MM.1S (cell line): ENCODE measurements around the gene CPPED1.

ENCODE experiments used
- DNase-seq: peaks from one replicate; pipeline ENCODE4 v3.0.0-alpha.2; 2015
- H2AFZ ChIP-seq: fragments of 300-600 bp; sonication (generic); 2 replicates; pipeline ENCODE4 v1.6.0; 2016; ENCODE audit warnings: antibody characterized with exemption, low read length
- H3F3A ChIP-seq: fragments of 300-600 bp; sonication (generic); 2 replicates; pipeline ENCODE4 v1.6.1; 2016; ENCODE audit warnings: mild to moderate bottlenecking, antibody characterized with exemption, low read length, moderate library complexity, mixed read lengths; ENCODE audit not compliant: insufficient read depth
- H3K27ac ChIP-seq: fragments of 300-600 bp; sonication (generic); 2 replicates; pipeline ENCODE4 v1.5.1; 2016; ENCODE audit warnings: mild to moderate bottlenecking, low read length
- H3K27me3 ChIP-seq: fragments of 300-600 bp; sonication (generic); replicated peaks from 2 replicates; pipeline ENCODE4 v1.6.0; 2016; ENCODE audit warnings: low read length; ENCODE audit not compliant: insufficient read depth
- H3K36me3 ChIP-seq: fragments of 300-600 bp; sonication (generic); replicated peaks from 2 replicates; pipeline ENCODE4 v1.6.1; 2016; ENCODE audit warnings: mild to moderate bottlenecking, low read length, mixed read lengths; ENCODE audit not compliant: insufficient read depth
- H3K4me1 ChIP-seq: fragments of 300-600 bp; sonication (generic); 2 replicates; pipeline ENCODE4 v1.6.1; 2016; ENCODE audit warnings: low read length, mixed read lengths
- H3K4me2 ChIP-seq: fragments of 300-600 bp; sonication (generic); 2 replicates; pipeline ENCODE4 v1.6.0; 2016; ENCODE audit warnings: low read depth, low read length
- H3K4me3 ChIP-seq: fragments of 300-600 bp; sonication (generic); 2 replicates; pipeline ENCODE4 v1.5.1; 2016; ENCODE audit warnings: low read length, mixed read lengths
- H3K79me2 ChIP-seq: fragments of 300-600 bp; sonication (generic); 2 replicates; pipeline ENCODE4 v1.6.1; 2016; ENCODE audit warnings: mixed run types, low read length, mixed read lengths
- H3K9ac ChIP-seq: fragments of 300-600 bp; sonication (generic); 2 replicates; pipeline ENCODE4 v1.6.1; 2016; ENCODE audit warnings: low read length, mixed read lengths
- H3K9me2 ChIP-seq: fragments of 300-600 bp; sonication (generic); replicated peaks from 2 replicates; pipeline ENCODE4 v1.6.1; 2016; ENCODE audit warnings: mild to moderate bottlenecking, low read length, mixed read lengths; ENCODE audit not compliant: insufficient read depth
- H3K9me3 ChIP-seq: fragments of 300-600 bp; sonication (generic); replicated peaks from 2 replicates; pipeline ENCODE4 v1.6.1; 2016; ENCODE audit warnings: mild to moderate bottlenecking, low read length, mixed read lengths; ENCODE audit not compliant: insufficient read depth
- H4K20me1 ChIP-seq: fragments of 300-600 bp; sonication (generic); 2 replicates; pipeline ENCODE4 v1.6.1; 2016; ENCODE audit warnings: mild to moderate bottlenecking, low read length, moderate library complexity, mixed read lengths; ENCODE audit not compliant: insufficient read depth
- CTCF ChIP-seq: fragments of 300-600 bp; sonication (generic); IDR thresholded peaks from 2 replicates; pipeline ENCODE4 v1.5.1; 2016; ENCODE audit warnings: antibody characterized with exemption, low read length, mixed read lengths
- EZH2 ChIP-seq: fragments of 300-600 bp; sonication (generic); optimal IDR thresholded peaks from 2 replicates; pipeline ENCODE3; 2017; ENCODE audit warnings: low read depth, mild to moderate bottlenecking, antibody characterized with exemption, low read length, mixed read lengths
- EZH2phosphoT487 ChIP-seq: fragments of 300-600 bp; sonication (generic); IDR thresholded peaks from 2 replicates; pipeline ENCODE4 v1.6.1; 2018; ENCODE audit warnings: antibody characterized with exemption, low read length

CPPED1 gene

GRCh38 chr16:12628536-12628935 lies 175.2 kb downstream of the CPPED1 start:
- H3K9ac ChIP-seq: no peak overlapping the region
- no peak overlapping the region for H3K4me2 ChIP-seq
- H3K4me1 ChIP-seq: no peaks in the 10 kb centered on the region
- TF ChIP-seq EZH2 (no peak), CTCF (no peak), EZH2phosphoT487 (no peak)
- no peak for DNase-seq
- H3K9me3 ChIP-seq: no peaks in the 10 kb centered on the region
- H4K20me1 ChIP-seq: no peaks in the 10 kb centered on the region
- H3K36me3 ChIP-seq: no peaks in the 10 kb centered on the region
- no peaks in the 10 kb centered on the region for H3F3A ChIP-seq
- H3K79me2 ChIP-seq: no peaks in the 10 kb centered on the region
- no peaks in the 10 kb centered on the region for H3K27me3 ChIP-seq
- no peaks in the 10 kb centered on the region for H3K9me2 ChIP-seq
- no peak overlapping the region for H3K27ac ChIP-seq
- no peak overlapping the region for H2AFZ ChIP-seq
- no peak overlapping the region for H3K4me3 ChIP-seq

GRCh38 chr16:12627394-12627793 lies 176.3 kb downstream of the CPPED1 start:
- Histone ChIP-seq H3K79me2 (no peaks in the 10 kb centered on the region), H3K9ac (no peak overlapping the region), H3K9me2 (no peaks in the 10 kb centered on the region), H3K27ac (no peak overlapping the region), H4K20me1 (no peaks in the 10 kb centered on the region), H3K27me3 (no peaks in the 10 kb centered on the region), H3K9me3 (no peaks in the 10 kb centered on the region), H2AFZ (no peak overlapping the region), H3K4me3 (no peak overlapping the region), H3K4me1 (no peaks in the 10 kb centered on the region), H3F3A (no peaks in the 10 kb centered on the region), H3K4me2 (no peak overlapping the region), H3K36me3 (no peaks in the 10 kb centered on the region)
- TF ChIP-seq EZH2phosphoT487 (no peak), CTCF (no peak), EZH2 (no peak)
- DNase-seq: no peak

GRCh38 chr16:12626411-12626810 lies 177.3 kb downstream of the CPPED1 start:
- no peaks in the 10 kb centered on the region for H3K79me2 ChIP-seq
- DNase-seq: no peak
- no peaks in the 10 kb centered on the region for H3K36me3 ChIP-seq
- no peaks in the 10 kb centered on the region for H3K4me1 ChIP-seq
- no peak overlapping the region for H2AFZ ChIP-seq
- no peak overlapping the region for H3K27ac ChIP-seq
- H3K4me3 ChIP-seq: no peak overlapping the region
- H3F3A ChIP-seq: no peaks in the 10 kb centered on the region
- no peak overlapping the region for H3K9ac ChIP-seq
- no peaks in the 10 kb centered on the region for H3K9me2 ChIP-seq
- H3K27me3 ChIP-seq: no peaks in the 10 kb centered on the region
- H3K9me3 ChIP-seq: no peaks in the 10 kb centered on the region
- no peaks in the 10 kb centered on the region for H4K20me1 ChIP-seq
- no peak overlapping the region for H3K4me2 ChIP-seq
- TF ChIP-seq EZH2: no peak
- TF ChIP-seq EZH2phosphoT487: no peak
- TF ChIP-seq CTCF: no peak
